CD4-positive, alpha-beta T cell (primary cell): Measurements from ENCODE around the gene SCAI. TPM values are rescaled to one million over a fixed set of nuclear protein-coding genes. Genes with fewer than 3 reads are reported as not detected.
A peak's percentile ranks its signal among the peaks of the same experiment; 100 is the strongest.
"Not testable (repeated sequence)": the region's sequence is repeated elsewhere in the genome, so short reads cannot be mapped to it uniquely, and the experiment has no call there.

Experiments
- ATAC-seq: fragments of 200-7000 bp; cut with Tn5 transposase; one replicate; pipeline ENCODE4 v1.10.0; 2022; ENCODE audit warnings: mild to moderate bottlenecking; ENCODE audit not compliant: poor library complexity
- CTCF ChIA-PET: fragments of 350-600 bp; sonication (Branson Sonifier 250); formaldehyde crosslinking; loops from one replicate; lab custom pipeline; 2021; ENCODE audit warnings: antibody characterized with exemption, inconsistent platforms; lab: Charles Lee
- POLR2A ChIA-PET: fragments of 350-600 bp; sonication (Branson Sonifier 250); formaldehyde crosslinking; loops from one replicate; lab custom pipeline; 2021; ENCODE audit warnings: antibody characterized with exemption, inconsistent platforms; lab: Charles Lee
- DNase-seq, 14 experiments: peaks; one replicate each; pipeline ENCODE4 v3.0.0-alpha.2; 2013 to 2020; ENCODE audit warnings: mixed read lengths in 2 of 14
- H3K27ac ChIP-seq, 2 donors: one replicate each; pipeline versions ENCODE4 v1.5.1 to v1.7.0; 2013; ENCODE audit warnings: low read length in 2 of 2, low read depth in 1 of 2, mild to moderate bottlenecking in 1 of 2
- H3K27me3 ChIP-seq, 2 experiments: 1 replicate in 1 of 2; 2 replicates in 1 of 2; pipeline versions ENCODE4 v1.6.1 to v1.7.0; 2013; ENCODE audit warnings: low read length in 2 of 2, control low read depth in 1 of 2, mild to moderate bottlenecking in 1 of 2, moderate library complexity in 1 of 2; ENCODE audit not compliant: insufficient read depth in 2 of 2, control insufficient read depth in 1 of 2
- H3K36me3 ChIP-seq: one replicate; pipeline ENCODE4 v1.6.1; 2013; ENCODE audit warnings: low read length, control low read depth; ENCODE audit not compliant: insufficient read depth
- H3K4me1 ChIP-seq: one replicate; pipeline ENCODE4 v1.6.1; 2013; ENCODE audit warnings: low read length, control low read depth; ENCODE audit not compliant: insufficient read depth
- H3K4me3 ChIP-seq: one replicate; pipeline ENCODE4 v1.5.1; 2013; ENCODE audit warnings: mild to moderate bottlenecking, low read length, moderate library complexity
- H3K9me3 ChIP-seq, 2 experiments: 1 replicate in 1 of 2; 2 replicates in 1 of 2; pipeline versions ENCODE4 v1.6.1 to v1.7.0; 2013; ENCODE audit warnings: low read length in 2 of 2, mild to moderate bottlenecking in 2 of 2, control low read depth in 1 of 2, moderate library complexity in 1 of 2; ENCODE audit not compliant: control insufficient read depth in 1 of 2, insufficient read depth in 1 of 2
- H3K27ac Mint-ChIP-seq: one replicate; pipeline ENCODE4 v1.8.0; 2020; ENCODE audit warnings: mixed read lengths
- H3K27me3 Mint-ChIP-seq: one replicate; pipeline ENCODE4 v1.8.0; 2021; ENCODE audit warnings: mixed read lengths
- H3K36me3 Mint-ChIP-seq: one replicate; pipeline ENCODE4 v1.8.0; 2021; ENCODE audit warnings: low read depth, mixed read lengths
- H3K4me1 Mint-ChIP-seq: one replicate; pipeline ENCODE4 v1.8.0; 2021; ENCODE audit warnings: low read depth, mixed read lengths
- H3K4me3 Mint-ChIP-seq: one replicate; pipeline ENCODE4 v1.8.0; 2020; ENCODE audit warnings: mild to moderate bottlenecking, mixed read lengths
- H3K9me3 Mint-ChIP-seq: one replicate; pipeline ENCODE4 v1.8.0; 2020; ENCODE audit warnings: mixed read lengths
- CTCF ChIP-seq: fragments of 200-600 bp; IDR thresholded peaks from one replicate; pipeline ENCODE4 v1.8.0; 2022; ENCODE audit warnings: antibody characterized with exemption, mild to moderate bottlenecking
- intact Hi-C, 2 experiments: fragments of 100-400 bp; cut with DNase I in 1 of 2; cut with micrococcal nuclease in 1 of 2; formaldehyde crosslinking; loops; one replicate each; pipeline versions ENCODE4 v1.15.1 to v1.9.0; 2023 to 2025; cut with DNase I, micrococcal nuclease
- total RNA-seq, 174 experiments: library from RNA in 2 of 174; stranded (reverse) in 2 of 174; gene quantifications; one replicate each; pipeline ENCODE4 v1.2.3 and lab custom pipeline; 2021 to 2026

The SCAI gene
- total RNA-seq, 2 experiments from 2014 or later = 11.6 to 13.4 TPM

GRCh38 chr9:124972241-124972770, 171.0 kb downstream of the SCAI start:
- intact Hi-C loops = no loop called here
- H3K4me3 ChIP-seq = no peak overlapping the region
- ChIA-PET CTCF (interaction anchor here (0.6 kb wide), 1 partner anchor 343 kb away, joined by 3 read pairs; no protein-coding TSS in a partner anchor), POLR2A (interaction anchor here (1.1 kb wide), 1 partner anchor 31 kb away, joined by 3 read pairs; no protein-coding TSS in a partner anchor)
- ATAC-seq (no peak), DNase-seq (no peak)
- H3K4me3 Mint-ChIP-seq = no peak overlapping the region
- H3K27me3 ChIP-seq = no peaks in the 10 kb centered on the region
- H3K9me3 ChIP-seq = no peaks in the 10 kb centered on the region
- peaks cover 16% of the 10 kb centered on the region for H3K36me3 ChIP-seq
- no peaks in the 10 kb centered on the region for H3K4me1 ChIP-seq
- no peak overlapping the region for H3K27ac ChIP-seq
- no peaks in the 10 kb centered on the region for H3K27me3 Mint-ChIP-seq
- peaks cover 72% of the 10 kb centered on the region for H3K36me3 Mint-ChIP-seq
- TF ChIP-seq CTCF = no peak
- H3K27ac Mint-ChIP-seq = no peak overlapping the region
- no peaks in the 10 kb centered on the region for H3K9me3 Mint-ChIP-seq
- peaks cover 5% of the 10 kb centered on the region for H3K4me1 Mint-ChIP-seq

GRCh38 chr9:124969401-124969800, 173.9 kb downstream of the SCAI start:
- no peak overlapping the region for H3K27ac Mint-ChIP-seq
- no peaks in the 10 kb centered on the region for H3K9me3 ChIP-seq
- H3K4me3 ChIP-seq = no peak overlapping the region
- no peaks in the 10 kb centered on the region for H3K27me3 ChIP-seq
- H3K36me3 ChIP-seq = peaks cover 12% of the 10 kb centered on the region
- DNase-seq = no peak
- peaks cover 33% of the 10 kb centered on the region for H3K4me1 Mint-ChIP-seq
- intact Hi-C loops = no loop called here
- ChIA-PET CTCF (no interaction called here), POLR2A (interaction anchor here (0.7 to 6.4 kb wide), 2 partner anchors 20 to 27 kb away, joined by 3 to 108 read pairs; partner anchors contain the start of gene GOLGA1)
- H3K36me3 Mint-ChIP-seq = peaks cover 53% of the 10 kb centered on the region
- H3K9me3 Mint-ChIP-seq = no peaks in the 10 kb centered on the region
- no peak for ATAC-seq
- no peaks in the 10 kb centered on the region for H3K27me3 Mint-ChIP-seq
- H3K4me3 Mint-ChIP-seq = no peak overlapping the region
- TF ChIP-seq CTCF = no peak
- no peak overlapping the region for H3K27ac ChIP-seq
- peaks cover 10% of the 10 kb centered on the region for H3K4me1 ChIP-seq

GRCh38 chr9:124968238-124968637, 175.1 kb downstream of the SCAI start:
- DNase-seq (no peak), ATAC-seq (no peak)
- Histone ChIP-seq H3K4me1 (peaks cover 21% of the 10 kb centered on the region), H3K27ac (no peak overlapping the region), H3K4me3 (no peak overlapping the region), H3K36me3 (peaks cover 11% of the 10 kb centered on the region), H3K27me3 (no peaks in the 10 kb centered on the region), H3K9me3 (no peaks in the 10 kb centered on the region)
- Mint-ChIP-seq H3K9me3 (no peaks in the 10 kb centered on the region), H3K36me3 (peaks cover 49% of the 10 kb centered on the region), H3K27ac (peak overlapping the region; percentile 96), H3K4me1 (peaks cover 43% of the 10 kb centered on the region), H3K27me3 (no peaks in the 10 kb centered on the region), H3K4me3 (no peak overlapping the region)
- intact Hi-C loops = no loop called here
- no peak for TF ChIP-seq CTCF
- POLR2A ChIA-PET = interaction anchor here (6.4 kb wide), 1 partner anchor 26 kb away, joined by 108 read pairs; the partner anchor contains the start of gene GOLGA1
- CTCF ChIA-PET = no interaction called here

GRCh38 chr9:124965775-124966568, 177.4 kb downstream of the SCAI start:
- H3K36me3 ChIP-seq, H3K27me3 ChIP-seq, H3K9me3 ChIP-seq, H3K27me3 Mint-ChIP-seq, H3K9me3 Mint-ChIP-seq, H3K4me3 ChIP-seq: not testable (repeated sequence)
- intact Hi-C loops = loop anchor here in 1 of 2 experiments (1.0 kb wide), 2 partner anchors 25 to 177 kb away; partner anchors contain the start of genes GOLGA1 and SCAI
- POLR2A ChIA-PET = interaction anchor here (1.0 to 6.4 kb wide), 13 partner anchors 10 to 275 kb away, joined by 3 to 108 read pairs (median 5); partner anchors contain the start of genes ARPC5L, GOLGA1, HSPA5 and RPL35
- Mint-ChIP-seq H3K36me3 (peaks cover 29% of the 10 kb centered on the region), H3K27ac (peak overlapping the region; percentile 96), H3K4me1 (peaks cover 43% of the 10 kb centered on the region), H3K4me3 (peak overlapping the region; percentile 62)
- Histone ChIP-seq H3K4me1 (peaks cover 21% of the 10 kb centered on the region), H3K27ac (peak overlapping the region in 1 of 2 donors; percentile 31)
- CTCF ChIA-PET = interaction anchor here (1.0 kb wide), 1 partner anchor 113 kb away, joined by 3 read pairs; the partner anchor contains the start of gene WDR38
- ATAC-seq (peak; percentile 98), DNase-seq (peak in 8 of 14 experiments; percentile 3 to 83 (median 32))
